HG02588 (cell line): ENCODE data around the gene AZIN2.
A peak's percentile ranks its signal among the peaks of the same experiment; 100 is the strongest.
"Not testable (repeated sequence)": the region's sequence is repeated elsewhere in the genome, so short reads cannot be mapped to it uniquely, and the experiment has no call there.

ENCODE experiments used
- ATAC-seq: cut with Tn5 transposase; IDR thresholded peaks from one replicate; pipeline ENCODE4 v1.9.1; 2021; ENCODE audit warnings: mild to moderate bottlenecking, moderate library complexity; ENCODE audit not compliant: unreplicated experiment

Gene AZIN2

DNA sequence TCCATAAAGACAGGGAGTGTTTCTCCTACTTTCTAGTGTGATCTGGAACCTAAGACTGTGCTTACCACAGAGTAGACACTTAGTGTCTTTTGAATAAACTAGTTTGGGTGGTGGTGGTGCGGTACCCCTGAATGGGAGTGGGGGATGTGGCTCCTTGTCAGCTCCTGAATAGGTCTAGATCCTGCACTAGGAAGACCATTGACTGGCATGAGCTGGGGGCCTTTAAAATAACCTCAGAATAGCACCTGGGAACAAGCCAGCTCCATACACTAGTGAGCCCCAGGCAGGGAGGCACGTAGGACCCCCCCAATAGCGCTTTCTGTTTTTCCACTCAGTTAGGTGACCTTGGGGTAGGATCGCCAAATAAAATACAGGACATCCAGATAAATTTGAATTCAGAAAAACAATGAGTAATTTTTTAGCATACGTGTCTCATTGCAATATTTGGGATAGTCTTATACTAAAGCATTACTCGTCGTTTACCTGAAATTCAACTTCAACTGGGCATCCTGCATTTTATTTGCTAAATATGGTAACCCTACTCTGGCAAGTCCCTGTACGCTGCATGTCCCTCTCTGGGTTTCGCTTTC lies 45.6 kb downstream of the AZIN2 start:
- ATAC-seq = no peak

DNA sequence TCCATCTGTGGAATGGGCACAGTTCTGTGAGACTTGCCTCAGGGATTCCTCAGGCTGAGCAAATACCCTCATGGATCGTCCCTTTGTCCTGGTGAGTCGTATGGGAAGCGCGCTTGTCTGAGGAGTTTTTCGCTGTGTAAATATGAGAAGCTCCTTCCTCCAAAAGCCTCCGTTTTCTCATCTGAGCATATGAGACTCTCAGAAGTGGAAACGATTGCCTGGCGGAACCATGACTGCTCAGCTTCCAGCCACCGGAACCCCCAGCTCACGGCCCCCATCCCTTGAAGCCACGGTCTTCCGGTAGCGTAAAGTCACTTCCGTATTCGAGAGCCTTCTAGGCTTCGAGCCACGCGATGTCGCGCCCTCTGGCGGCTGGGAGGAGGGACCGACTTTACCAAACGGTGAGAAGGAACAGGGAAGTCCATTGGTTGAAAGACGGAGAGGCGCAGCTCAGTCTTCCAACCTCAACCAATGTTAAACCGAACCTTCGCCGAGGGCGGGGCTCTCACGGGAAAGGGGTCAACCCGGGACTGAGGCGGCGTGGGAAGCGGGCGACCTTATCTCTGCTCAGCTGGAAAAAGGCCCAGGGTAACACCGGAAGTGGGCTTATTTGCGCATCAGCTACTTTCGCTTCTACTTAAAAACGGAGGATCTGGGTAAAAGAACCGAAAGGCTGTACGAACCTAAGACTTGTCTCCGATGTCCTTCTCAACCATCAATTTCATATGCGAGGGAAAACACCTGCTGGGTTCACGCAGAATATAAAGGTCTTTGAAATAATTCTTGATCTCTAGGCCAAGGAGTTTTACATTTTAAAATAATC lies 46.3 kb downstream of the AZIN2 start:
- ATAC-seq = peak; percentile 94

DNA sequence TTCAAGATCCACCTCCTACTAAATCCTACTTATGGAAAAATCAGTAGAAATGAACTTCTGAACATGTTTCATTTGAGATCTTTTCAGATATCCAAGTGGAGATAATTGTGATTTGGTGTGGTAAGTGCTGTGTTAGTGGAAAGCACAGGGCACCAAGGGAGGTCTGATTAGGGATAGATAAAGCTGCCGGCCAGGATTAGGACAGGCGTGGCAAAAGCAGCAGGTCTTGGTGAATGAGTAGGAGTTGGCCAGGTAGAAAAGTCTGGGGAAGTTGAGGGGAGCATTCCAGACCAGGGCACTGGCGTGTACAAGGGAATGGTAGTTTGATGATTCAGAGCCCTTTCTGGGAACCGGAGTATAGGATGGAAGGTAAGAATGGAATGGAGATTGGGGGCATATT lies 47.8 kb downstream of the AZIN2 start:
- no peak for ATAC-seq

DNA sequence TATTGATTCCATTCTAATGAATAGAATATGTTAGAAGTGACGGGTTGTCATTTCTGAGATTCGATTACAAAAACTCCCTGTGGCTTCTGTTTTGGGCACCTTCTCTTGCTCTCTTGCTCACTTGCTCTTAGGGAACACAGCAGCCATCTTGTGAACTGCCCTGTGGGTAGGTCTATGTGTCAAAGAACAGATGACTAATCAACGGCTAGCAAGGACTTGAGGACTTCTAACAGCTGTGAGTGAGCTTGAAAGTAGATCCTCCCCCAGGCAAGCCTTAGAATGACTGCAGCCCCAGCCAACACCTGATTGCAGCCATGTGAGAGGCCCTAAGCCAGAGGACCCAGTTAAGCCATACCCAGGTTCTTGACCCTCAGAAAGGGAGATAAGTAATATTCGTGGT lies 49.3 kb downstream of the AZIN2 start:
- ATAC-seq = no peak

DNA sequence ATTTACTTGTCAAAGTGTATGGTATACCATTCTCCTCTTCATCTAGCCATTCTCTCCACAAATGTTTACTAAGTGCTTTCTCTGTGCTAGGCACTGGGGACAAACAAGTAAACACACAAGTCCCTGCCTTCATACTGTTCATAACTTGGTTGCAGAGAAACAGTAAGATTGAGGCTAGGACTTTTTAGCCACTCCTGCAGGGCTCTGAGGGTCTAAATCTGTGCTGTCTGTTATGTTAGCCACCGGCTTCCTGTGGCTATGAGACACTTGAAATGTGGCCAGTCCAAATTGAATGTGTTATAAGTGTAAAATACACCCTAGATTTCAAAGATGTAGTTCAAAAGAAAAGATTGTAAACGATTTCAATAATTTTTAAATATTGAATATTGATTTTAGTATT lies 50.2 kb downstream of the AZIN2 start:
- no peak for ATAC-seq

DNA sequence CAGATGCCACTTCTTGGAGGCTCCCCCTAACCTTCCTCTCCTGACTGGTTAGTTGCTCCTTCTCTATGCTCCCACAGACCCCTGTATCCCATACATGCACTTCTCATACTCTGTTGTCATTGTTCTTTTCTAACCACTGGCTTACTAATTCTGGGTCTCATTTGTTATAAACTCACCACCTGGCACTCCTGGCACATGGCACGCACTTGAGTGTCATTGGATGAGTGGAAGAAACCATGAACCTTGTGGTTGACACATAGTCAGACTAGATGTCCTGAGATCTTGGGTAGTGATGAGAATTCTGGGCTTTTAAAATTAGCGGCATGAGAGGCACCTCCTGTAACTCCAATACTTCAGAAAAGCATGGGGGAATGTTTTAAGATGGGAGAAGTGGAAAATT lies 51.6 kb downstream of the AZIN2 start:
- no peak for ATAC-seq

DNA sequence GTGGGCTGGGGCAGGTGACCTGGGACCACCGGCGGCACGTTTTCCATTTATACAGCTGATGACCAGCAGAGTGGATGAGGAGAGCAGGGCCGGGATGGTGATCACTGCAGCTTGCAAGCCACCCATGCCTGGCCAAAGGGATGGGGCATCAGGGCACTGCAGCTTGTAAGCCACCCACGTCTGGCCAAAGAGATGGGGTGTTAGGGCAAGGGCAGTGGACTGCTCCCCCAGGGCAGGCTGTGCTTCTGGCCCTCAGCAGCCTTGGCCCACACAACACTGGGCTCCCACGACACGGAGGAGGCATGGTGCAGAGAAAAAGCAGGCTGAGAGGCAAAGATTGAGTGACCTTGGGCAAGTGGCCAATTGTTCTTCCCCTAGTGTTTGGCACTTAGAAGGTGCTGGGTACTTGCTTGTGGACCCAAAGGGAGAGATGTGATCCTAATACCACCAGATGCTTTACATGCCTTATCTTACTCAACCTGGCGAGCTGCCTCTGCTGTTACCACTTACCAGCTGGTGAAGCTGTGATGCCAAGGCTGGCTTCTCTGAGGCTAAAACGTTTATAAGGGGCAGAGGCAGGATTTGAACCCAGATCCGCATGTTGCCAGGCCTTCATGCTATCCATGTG lies 52.6 kb downstream of the AZIN2 start:
- ATAC-seq = no peak

DNA sequence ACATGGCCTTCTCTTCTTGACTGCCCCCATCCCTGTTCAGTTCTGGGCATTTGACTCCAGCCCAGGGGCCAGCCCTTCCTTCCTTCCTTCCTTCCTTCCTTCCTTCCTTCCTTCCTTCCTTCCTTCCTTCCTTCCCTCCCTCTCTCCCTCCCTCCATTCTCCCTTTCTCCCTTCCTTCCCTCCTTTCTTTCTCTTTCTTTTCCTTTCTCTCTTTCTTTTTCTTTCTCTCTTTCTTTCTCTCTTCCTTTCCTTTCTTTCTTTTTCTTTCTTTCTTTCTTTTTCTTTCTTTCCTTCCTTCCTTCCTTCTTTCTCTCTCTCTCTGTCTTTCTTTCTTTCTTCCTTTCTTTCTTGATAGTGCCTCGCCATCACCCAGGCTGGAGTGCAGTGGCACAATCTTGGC lies 55.1 kb downstream of the AZIN2 start:
- not testable (repeated sequence) for ATAC-seq

DNA sequence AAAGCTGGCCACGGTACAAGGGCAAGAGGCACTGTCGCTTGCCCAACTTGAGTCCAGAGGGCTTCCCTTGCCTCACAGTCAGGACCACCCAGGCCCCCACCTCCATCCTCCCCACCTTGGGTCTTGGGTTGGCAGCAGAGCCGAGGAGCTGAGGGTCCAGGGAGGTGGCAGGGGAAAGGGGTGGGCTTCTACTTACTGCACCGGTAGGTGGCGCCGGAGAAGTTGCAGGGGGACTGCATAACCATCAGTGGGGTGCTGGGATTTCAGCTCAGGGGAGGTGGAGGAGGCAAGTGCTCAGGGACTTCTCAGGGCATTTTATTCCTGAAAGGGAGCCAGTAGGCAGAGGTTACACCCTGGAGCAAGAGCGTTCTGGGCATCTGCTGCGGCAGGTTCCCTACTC lies 56.8 kb downstream of the AZIN2 start:
- ATAC-seq = no peak

DNA sequence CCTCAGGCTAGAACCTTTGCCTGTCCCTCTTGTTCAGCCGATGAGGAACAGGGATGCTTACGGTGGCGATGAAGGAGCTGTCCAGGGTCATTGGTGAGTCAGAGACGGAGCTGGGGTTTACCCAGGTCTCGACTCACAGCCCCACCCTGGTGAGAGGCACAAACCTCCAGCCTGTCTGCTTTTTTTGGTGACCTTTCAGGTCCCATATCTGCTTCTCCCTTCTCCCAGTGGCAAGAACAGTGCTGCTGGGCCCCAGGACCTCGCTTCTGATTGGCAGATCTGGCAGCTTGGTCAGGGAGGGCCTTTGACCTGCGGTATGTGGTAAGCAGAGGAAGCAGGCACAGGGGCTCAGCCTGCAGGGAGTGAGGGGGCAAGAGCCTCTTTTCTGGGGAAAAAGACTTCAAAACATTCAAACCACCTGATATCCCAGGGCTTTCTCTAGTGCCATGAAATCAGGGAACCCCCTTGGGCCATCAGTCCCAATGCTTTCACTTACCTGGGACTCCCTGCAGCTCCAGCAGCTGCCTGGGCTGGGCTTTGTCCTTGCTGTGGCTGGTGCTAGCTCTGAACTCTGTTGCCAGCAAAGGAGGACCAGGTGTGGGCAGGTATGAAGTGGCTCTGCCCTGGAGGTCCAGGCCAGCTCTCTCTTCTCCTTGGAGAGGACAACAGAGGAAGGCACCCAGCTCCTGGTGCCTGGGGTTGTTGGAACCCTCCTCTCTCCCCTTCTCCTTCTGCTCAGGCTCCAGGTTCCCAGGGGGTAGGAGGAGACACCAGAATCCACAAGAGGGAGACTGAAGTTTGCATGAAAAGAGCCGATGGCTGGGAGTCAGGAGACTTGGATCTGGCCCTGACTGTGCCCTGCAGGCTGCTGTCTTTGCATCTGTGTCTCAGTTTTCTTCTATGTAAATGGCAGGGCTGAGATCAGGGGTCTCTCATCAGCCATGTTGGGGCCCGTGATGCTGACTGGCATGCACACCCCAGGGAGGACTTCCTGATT lies 59.5 kb downstream of the AZIN2 start:
- no peak for ATAC-seq

DNA sequence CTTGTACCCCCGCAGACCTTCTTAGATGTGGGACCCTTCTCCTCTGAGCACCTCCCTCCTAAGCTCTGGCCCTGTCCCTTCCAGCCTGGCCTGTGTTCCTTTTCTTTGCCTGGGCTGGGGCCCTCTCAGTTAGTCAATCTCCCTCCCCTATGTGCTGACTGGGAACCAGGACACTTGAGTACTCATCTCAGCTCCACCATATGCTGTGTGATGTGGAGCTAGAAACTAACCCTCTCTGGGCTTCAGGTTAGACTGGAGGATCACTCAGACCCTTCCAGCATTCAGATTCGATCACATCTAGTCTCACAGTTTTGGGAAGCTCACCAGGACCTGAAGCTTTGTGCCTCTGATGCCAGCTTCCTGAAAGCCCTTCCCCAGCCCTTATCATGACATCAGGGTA lies 60.3 kb downstream of the AZIN2 start:
- no peak for ATAC-seq

DNA sequence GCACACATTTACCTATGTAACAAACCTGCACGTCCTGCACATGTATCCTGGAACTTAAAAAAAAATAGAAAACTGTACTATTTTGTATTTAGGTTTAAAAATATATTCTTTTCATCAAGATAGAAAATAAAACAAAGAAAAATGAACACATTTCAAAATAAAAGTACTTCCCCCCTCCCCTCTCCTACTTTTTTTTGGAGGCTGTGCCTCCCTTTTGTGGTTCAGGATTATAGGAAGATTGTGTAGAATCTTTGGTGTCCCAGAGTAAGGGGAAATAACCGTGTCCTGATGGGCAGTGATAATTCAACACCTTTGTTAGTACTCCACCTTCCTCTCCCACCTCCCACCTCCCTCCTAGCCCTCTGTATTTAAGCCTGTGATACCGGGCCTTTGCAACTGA lies 60.8 kb downstream of the AZIN2 start:
- no peak for ATAC-seq

DNA sequence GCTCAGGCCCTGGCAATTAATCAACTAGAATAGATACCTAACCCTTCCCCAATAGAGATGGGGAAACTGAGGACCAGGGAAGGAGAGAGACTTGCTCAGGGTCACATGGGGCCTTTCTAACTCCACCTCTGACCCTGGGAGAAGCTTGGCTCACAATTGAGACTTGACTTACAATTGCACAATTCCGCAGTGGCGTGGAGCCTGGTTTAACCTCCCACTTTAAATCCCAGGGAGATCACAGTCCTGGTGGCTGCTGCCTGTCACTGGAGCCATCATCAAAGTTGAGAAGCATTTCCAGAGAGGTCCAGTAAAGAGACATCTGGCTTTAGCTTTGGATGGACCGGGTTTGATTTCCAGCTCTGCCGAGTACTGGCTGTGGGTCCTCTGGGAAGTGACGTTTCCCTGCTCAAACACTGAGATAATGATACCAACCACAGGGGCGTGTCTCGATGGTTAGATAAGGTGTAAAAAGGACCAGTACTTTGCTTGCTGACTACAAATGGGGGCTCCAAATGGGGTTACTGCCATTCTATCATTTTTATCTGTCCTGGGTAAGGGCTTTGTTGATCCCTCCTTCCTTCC lies 61.6 kb downstream of the AZIN2 start:
- no peak for ATAC-seq

DNA sequence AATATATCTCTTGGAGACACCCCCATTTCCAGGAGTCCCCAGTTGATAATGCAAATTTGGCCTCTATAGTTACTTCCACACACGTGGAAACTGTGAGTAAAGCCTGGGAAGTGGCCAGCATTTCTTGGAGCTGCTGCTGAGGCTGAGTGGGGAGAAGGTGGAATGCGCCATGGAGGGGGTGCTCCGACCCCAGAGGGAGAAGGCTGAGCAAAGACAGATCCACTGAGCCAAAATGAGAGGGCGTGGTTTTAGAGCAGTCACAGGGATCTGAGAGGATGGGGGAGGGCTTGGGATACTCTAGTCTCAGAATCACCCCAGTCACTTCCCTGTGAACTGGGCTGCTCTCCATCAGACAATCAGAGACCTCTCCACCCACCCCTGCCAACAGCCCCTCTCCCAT lies 62.2 kb downstream of the AZIN2 start:
- no peak for ATAC-seq

DNA sequence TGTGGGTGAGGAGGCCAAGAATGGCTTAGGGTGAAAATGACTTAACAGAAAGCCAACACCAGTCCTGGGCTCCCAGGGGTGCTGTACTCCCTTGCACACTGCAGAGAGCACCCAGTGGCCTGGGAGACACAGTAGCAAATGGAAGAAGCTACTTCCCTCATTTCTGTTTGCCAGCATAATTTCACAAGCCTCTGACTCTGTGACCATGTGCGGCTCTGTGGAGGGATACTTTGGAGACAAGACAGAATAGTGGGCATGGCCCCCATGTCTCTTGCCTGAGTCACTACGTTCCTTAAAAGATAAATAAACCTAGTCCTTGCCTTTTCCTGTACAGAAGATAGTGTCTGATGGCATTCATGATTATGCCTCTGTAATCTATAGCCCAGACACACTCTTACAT lies 62.7 kb downstream of the AZIN2 start:
- no peak for ATAC-seq

DNA sequence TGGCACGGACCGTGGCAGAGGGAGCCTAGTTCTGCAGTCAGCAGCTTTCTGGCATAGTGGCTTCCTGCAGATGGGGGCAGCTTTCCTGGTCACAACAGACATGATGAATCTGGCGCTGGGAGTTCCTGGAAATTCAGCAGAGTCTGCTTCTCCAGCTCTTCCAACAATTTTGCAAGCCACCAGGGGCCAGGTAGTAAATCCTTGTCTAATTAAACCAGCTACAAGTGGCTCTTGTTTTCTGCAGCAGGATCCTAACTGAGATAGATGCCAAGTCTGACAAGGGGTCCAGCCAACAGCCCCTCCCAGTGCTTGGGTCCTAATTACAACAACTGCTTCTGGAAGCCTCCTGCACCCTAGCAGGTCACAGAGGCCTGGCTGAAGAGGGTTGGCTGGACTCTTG lies 65.0 kb downstream of the AZIN2 start:
- ATAC-seq = no peak

DNA sequence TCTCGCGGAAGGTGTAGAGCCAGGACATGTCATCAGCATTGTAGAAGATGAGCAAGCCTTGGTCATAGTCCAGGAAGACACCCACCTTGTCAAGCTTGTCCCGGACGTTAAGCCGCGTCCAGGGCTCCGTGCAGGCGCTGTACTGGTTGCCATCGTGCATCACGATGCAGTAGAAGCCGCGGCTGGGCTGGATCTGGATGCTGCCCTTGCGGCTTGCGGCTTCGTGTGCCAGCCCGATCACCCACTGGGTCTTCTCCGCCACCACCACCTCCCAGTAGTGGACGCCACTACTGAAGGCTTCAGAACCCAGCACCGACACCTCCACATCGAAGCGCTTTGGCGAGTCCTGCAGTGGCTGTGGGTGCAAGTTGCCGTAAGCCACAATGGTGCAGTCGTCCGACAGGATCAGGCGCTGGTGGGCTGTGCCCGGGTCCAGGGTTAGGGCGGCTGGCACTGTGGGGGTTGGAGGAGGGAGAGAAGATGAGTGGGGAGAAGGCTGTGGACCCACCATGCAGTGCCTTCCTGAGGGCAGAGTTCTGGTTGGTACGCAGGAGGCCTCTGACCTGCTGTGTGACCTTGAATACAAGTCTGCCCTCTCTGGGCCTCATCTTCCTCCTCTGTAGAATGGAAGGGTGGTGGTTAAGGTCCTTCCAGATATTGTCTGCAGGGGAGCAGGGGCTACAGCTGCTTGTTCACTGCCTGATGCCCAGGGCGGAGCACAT lies 66.5 kb downstream of the AZIN2 start:
- no peak for ATAC-seq

DNA sequence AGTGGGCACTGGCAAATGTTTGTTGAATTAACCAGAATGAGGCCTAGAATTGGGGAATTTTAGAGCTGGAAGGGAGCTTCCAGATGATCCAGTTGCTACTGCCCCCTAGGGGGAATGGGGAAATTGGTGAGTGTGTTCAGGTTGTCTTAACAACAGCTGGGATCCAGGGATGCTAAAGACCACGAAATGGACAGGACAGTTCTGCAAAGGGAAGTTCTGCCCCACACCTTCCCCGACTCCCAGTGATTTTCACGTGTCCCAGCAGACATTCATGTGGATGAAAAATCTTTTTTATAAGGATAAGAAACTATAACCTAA lies 67.0 kb downstream of the AZIN2 start:
- no peak for ATAC-seq

DNA sequence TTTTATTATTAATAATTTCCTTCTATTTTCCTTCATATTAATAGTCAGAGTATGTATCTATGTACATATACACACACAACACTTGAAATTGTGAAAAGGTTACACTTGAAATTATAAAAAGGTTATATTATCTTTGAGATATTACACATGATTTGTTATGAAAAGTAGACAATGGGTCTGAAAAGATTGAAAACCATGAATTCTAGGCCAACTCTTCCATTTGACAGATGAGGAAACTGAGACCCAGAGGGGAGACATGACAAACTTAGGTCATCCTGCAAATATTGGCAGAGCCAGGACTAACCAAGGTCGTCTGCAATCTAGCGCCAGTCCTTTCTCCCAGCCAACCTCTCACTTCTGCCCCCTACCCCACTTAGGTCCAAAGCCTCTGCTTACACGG lies 67.7 kb downstream of the AZIN2 start:
- ATAC-seq = no peak

DNA sequence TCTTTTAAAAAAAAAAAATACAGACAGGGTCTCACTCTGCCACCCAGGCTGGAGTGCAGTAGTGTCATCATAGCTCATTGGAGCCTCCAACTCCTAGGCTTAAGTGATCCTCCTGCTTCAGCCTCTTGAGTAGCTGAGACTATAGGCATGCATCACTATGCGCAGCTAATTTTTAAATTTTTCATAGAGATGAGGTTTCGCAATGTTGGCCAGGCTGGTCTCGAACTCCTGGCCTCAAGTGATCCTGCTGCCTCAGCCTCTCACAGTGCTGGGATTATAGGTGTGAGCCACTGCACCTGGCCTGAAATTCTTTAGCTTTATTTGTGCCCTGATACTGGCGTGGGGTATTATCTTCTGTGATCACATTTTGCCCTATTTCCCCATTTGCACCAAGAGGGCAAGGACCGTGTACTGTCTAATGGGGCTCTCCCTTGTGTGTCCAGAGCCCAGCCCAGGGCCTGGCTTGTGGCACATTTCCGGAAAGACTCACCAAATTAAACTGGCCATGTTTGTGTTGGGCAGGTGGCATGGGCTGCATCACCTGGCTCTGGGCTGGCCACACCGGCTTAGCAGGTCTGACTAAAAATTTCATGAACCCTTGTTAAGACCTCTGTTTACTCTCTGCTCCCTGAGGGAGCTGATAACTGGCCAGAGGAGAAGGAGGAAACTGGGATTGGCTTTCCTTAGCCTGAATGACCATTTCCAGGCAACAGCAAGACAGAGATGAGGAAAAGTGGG lies 68.7 kb downstream of the AZIN2 start:
- no peak for ATAC-seq
